Endothelial cell of umbilical vein (primary cell): ENCODE data around the gene LRAT.

Source experiments
- CTCF ChIP-seq, 2 donors: IDR thresholded peaks; 1 replicate in 1 of 2; 2 replicates in 1 of 2; pipeline ENCODE4 v1.5.1; 2011; ENCODE audit warnings: low read length in 2 of 2, mild to moderate bottlenecking in 2 of 2, moderate library complexity in 2 of 2, control low read depth in 1 of 2, inconsistent platforms in 1 of 2, low read depth in 1 of 2; ENCODE audit not compliant: insufficient read depth in 1 of 2; ENCODE audit errors: extremely low read depth in 1 of 2
- EZH2 ChIP-seq: IDR thresholded peaks from 2 replicates; pipeline ENCODE4 v1.6.1; 2012; ENCODE audit warnings: borderline replicate concordance, low read depth, mild to moderate bottlenecking, moderate library complexity, low read length, inconsistent platforms; ENCODE audit not compliant: severe bottlenecking
- FOS ChIP-seq: IDR thresholded peaks from 2 replicates; pipeline ENCODE4 v1.6.1; 2011; ENCODE audit warnings: mild to moderate bottlenecking, low read length, moderate library complexity, borderline replicate concordance; ENCODE audit not compliant: insufficient read depth
- GATA2 ChIP-seq: IDR thresholded peaks from 2 replicates; pipeline ENCODE4 v1.7.0; 2011; ENCODE audit warnings: low read depth, mild to moderate bottlenecking, moderate library complexity, mixed read lengths, low read length; ENCODE audit not compliant: insufficient read length, insufficient read depth
- JUN ChIP-seq: IDR thresholded peaks from 2 replicates; pipeline ENCODE4 v1.6.1; 2011; ENCODE audit warnings: borderline replicate concordance, low read depth; ENCODE audit not compliant: insufficient read length, insufficient read depth
- POLR2A ChIP-seq: IDR thresholded peaks from 2 replicates; pipeline ENCODE4 v1.6.1; 2012; ENCODE audit warnings: low read depth, mild to moderate bottlenecking, control low read depth, low read length
- TF ChIP-seq, protein P1 (sequence below): IDR thresholded peaks from 2 replicates; pipeline ENCODE4 v1.6.1; 2011; ENCODE audit not compliant: insufficient read depth, insufficient read length

DNA sequence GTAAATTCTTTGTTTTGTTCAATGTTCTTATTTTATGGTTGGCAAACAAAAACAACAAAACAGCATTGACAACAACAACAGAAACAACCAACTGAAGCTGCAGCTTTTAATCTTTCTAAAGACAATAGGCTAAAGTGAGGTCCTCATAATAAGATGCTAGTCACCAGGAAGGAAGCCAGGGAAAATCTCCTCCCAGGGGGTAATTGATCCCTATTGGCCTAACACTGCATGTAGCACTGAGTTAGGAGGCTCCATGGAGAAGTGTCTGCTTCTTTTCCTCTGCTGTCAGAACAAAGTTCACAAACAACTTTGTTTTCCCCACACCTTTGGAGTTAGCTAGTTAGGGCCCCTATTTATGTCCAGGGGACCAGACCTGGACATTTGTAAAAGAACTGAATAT is 4.7 kb upstream of the LRAT start:
- TF ChIP-seq, protein P1, sequence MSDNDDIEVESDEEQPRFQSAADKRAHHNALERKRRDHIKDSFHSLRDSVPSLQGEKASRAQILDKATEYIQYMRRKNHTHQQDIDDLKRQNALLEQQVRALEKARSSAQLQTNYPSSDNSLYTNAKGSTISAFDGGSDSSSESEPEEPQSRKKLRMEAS, result no peak
- no peak for TF ChIP-seq JUN
- TF ChIP-seq POLR2A, result no peak
- TF ChIP-seq CTCF (IDR thresholded peaks at IDR 0.05; ENCODE audit: extremely low read depth in 1 of 2, insufficient read depth in 1 of 2, low read depth in 1 of 2, low read length in 2 of 2), result no peak
- TF ChIP-seq FOS, result no peak
- TF ChIP-seq EZH2, result no peak
- TF ChIP-seq GATA2, result no peak
